Smooth muscle cell (in vitro differentiated cells): Measurements from ENCODE around the gene MKKS. TPM values are rescaled to one million over a fixed set of nuclear protein-coding genes. Genes with fewer than 3 reads are reported as not detected.
A peak's percentile ranks its signal among the peaks of the same experiment; 100 is the strongest.

Experiments used
- DNase-seq: peaks from one replicate; lab custom pipeline; 2025; ENCODE audit not compliant: unreplicated experiment; lab: John Stamatoyannopoulos, UW
- H2AFZ ChIP-seq: fragments of 200-600 bp; sonication (generic); 2 replicates; pipeline ENCODE4 v1.6.0; 2016; ENCODE audit warnings: antibody characterized with exemption, low read depth, mild to moderate bottlenecking
- H3F3A ChIP-seq: fragments of 200-600 bp; sonication (generic); 2 replicates; pipeline ENCODE4 v1.6.0; 2017; ENCODE audit warnings: antibody characterized with exemption, low read depth
- H3K27ac ChIP-seq: fragments of 200-600 bp; sonication (generic); 2 replicates; pipeline ENCODE4 v1.5.1; 2016; ENCODE audit warnings: low read depth, mild to moderate bottlenecking
- H3K27me3 ChIP-seq: fragments of 200-600 bp; sonication (generic); 2 replicates; pipeline ENCODE4 v1.6.1; 2016; ENCODE audit warnings: low read depth, mild to moderate bottlenecking
- H3K36me3 ChIP-seq: fragments of 200-600 bp; sonication (generic); 2 replicates; pipeline ENCODE4 v1.5.1; 2016; ENCODE audit warnings: low read depth
- H3K4me1 ChIP-seq: fragments of 200-600 bp; sonication (generic); 2 replicates; pipeline ENCODE4 v1.5.1; 2016; ENCODE audit warnings: low read depth
- H3K4me2 ChIP-seq: fragments of 200-600 bp; sonication (generic); 2 replicates; pipeline ENCODE4 v1.6.0; 2016; ENCODE audit warnings: mild to moderate bottlenecking
- H3K4me3 ChIP-seq: fragments of 200-600 bp; sonication (generic); 2 replicates; pipeline ENCODE4 v1.5.1; 2016; ENCODE audit warnings: mild to moderate bottlenecking
- H3K79me2 ChIP-seq: fragments of 200-600 bp; sonication (generic); 2 replicates; pipeline ENCODE4 v1.6.0; 2016; ENCODE audit warnings: low read depth, mild to moderate bottlenecking
- H3K9ac ChIP-seq: fragments of 200-600 bp; sonication (generic); 2 replicates; pipeline ENCODE4 v1.6.0; 2016; ENCODE audit warnings: low read depth
- H3K9me3 ChIP-seq: fragments of 200-600 bp; sonication (generic); replicated peaks from 2 replicates; pipeline ENCODE4 v1.5.1; 2016; ENCODE audit warnings: low read depth
- H4K20me1 ChIP-seq: fragments of 200-600 bp; sonication (generic); 2 replicates; pipeline ENCODE4 v1.6.0; 2016; ENCODE audit warnings: low read depth
- WGBS: methylation state at CpG from one replicate; pipeline ENCODE4 v1.1.7; 2016; ENCODE audit warnings: low lambda C conversion rate; 5-methylcytosine and 5-hydroxymethylcytosine counted together
- polyA plus RNA-seq: library from polyadenylated mRNA; unstranded; fragments of >200 nt; fragmentation: Nextera tagmentation; extraction: Ambion mirVana; gene quantifications from 2 replicates; pipeline ENCODE4 v1.2.1, GENCODE V29; 2016
- total RNA-seq: library from RNA; depleted of rRNA; stranded (reverse); fragments of >200 nt; gene quantifications from 2 replicates; pipeline ENCODE4 v1.2.3, GENCODE V29; 2014
- TF ChIP-seq, protein P1 (sequence below): fragments of 200-600 bp; sonication (generic); IDR thresholded peaks from 2 replicates; pipeline ENCODE4 v1.5.1; 2017; ENCODE audit warnings: borderline replicate concordance, mild to moderate bottlenecking, antibody characterized with exemption; ENCODE audit not compliant: insufficient read depth, poor library complexity, severe bottlenecking

MKKS gene
- total and polyA plus RNA-seq, 2 experiments from 2014 or later = 15.6 to 19.8 TPM

DNA sequence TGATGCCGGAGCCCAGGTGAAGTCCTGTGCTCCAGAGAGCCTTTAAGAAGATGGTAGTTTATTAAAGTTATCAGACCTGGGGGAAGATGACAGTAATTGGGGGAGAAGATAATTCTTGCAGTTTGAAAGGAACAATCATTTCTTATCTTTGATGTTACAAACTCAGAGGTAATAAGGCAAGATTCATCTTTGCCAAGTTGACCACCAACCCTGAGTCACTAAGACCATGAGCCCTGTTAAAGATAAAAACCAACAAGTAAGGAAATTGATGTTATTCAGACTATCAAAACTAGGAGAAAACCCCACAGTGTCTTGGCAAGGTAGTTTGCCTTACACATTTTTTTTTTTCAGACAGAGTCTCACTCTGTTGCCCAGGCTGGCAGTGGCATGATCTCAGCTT is 73.1 kb downstream of the MKKS start:
- 100% methylated on average over 1 of the region's 1 CpG for WGBS

DNA sequence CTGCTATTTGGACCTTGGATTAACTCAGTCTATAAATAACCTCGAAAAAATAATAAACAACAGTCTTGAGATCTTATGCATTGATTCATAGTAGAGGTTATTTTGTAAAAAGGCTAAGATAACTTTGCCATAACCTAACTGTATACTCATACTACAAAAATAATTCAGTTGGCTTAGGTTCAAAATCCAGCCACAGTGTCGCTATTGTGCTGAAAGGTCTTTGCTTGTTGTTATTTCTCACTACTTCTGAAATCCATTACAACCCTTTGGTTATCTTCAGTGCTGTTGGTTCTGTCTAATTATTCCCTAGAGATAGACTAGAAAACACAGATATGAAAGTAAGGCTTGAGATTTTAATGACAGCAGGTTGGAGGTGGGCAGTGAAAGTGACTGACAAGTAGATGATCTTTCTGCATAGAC is 74.4 kb downstream of the MKKS start:
- WGBS = 47% methylated on average over 2 of the region's 2 CpGs
- no peaks in the 10 kb centered on the region for H3K9me3 ChIP-seq
- no peaks in the 10 kb centered on the region for H4K20me1 ChIP-seq
- TF ChIP-seq, protein P1, sequence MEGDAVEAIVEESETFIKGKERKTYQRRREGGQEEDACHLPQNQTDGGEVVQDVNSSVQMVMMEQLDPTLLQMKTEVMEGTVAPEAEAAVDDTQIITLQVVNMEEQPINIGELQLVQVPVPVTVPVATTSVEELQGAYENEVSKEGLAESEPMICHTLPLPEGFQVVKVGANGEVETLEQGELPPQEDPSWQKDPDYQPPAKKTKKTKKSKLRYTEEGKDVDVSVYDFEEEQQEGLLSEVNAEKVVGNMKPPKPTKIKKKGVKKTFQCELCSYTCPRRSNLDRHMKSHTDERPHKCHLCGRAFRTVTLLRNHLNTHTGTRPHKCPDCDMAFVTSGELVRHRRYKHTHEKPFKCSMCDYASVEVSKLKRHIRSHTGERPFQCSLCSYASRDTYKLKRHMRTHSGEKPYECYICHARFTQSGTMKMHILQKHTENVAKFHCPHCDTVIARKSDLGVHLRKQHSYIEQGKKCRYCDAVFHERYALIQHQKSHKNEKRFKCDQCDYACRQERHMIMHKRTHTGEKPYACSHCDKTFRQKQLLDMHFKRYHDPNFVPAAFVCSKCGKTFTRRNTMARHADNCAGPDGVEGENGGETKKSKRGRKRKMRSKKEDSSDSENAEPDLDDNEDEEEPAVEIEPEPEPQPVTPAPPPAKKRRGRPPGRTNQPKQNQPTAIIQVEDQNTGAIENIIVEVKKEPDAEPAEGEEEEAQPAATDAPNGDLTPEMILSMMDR = no peak
- H3K4me1 ChIP-seq = no peaks in the 10 kb centered on the region
- no peaks in the 10 kb centered on the region for H3K79me2 ChIP-seq
- H2AFZ ChIP-seq = no peak overlapping the region
- H3K9ac ChIP-seq = no peak overlapping the region
- no peak overlapping the region for H3K4me3 ChIP-seq
- no peaks in the 10 kb centered on the region for H3F3A ChIP-seq
- DNase-seq = no peak
- no peak overlapping the region for H3K27ac ChIP-seq
- H3K27me3 ChIP-seq = no peaks in the 10 kb centered on the region
- H3K4me2 ChIP-seq = no peak overlapping the region
- H3K36me3 ChIP-seq = no peaks in the 10 kb centered on the region

More for the DNA sequence above, 73.1 kb downstream of the MKKS start:
- Histone ChIP-seq H4K20me1 (no peaks in the 10 kb centered on the region), H3K36me3 (no peaks in the 10 kb centered on the region), H3K9me3 (no peaks in the 10 kb centered on the region), H3K79me2 (no peaks in the 10 kb centered on the region), H3K27me3 (no peaks in the 10 kb centered on the region), H3K4me1 (no peaks in the 10 kb centered on the region), H2AFZ (no peak overlapping the region), H3K9ac (no peak overlapping the region), H3K27ac (no peak overlapping the region), H3F3A (no peaks in the 10 kb centered on the region), H3K4me2 (no peak overlapping the region), H3K4me3 (no peak overlapping the region)
- TF ChIP-seq, protein P1 = no peak
- DNase-seq = no peak

- Histone ChIP-seq H3K27me3 (no peaks in the 10 kb centered on the region), H3K36me3 (no peaks in the 10 kb centered on the region), H4K20me1 (no peaks in the 10 kb centered on the region), H3K4me3 (no peak overlapping the region), H3K4me2 (no peak overlapping the region), H3K9me3 (no peaks in the 10 kb centered on the region), H3K9ac (no peak overlapping the region), H3K4me1 (peaks cover 8% of the 10 kb centered on the region), H3F3A (no peaks in the 10 kb centered on the region), H3K27ac (no peak overlapping the region), H3K79me2 (no peaks in the 10 kb centered on the region), H2AFZ (no peak overlapping the region)
- TF ChIP-seq, protein P1 = peak; percentile 45
- DNase-seq = no peak
Measured at GRCh38 chr20:10357974-10358373, 76.0 kb downstream of the MKKS start.

DNA sequence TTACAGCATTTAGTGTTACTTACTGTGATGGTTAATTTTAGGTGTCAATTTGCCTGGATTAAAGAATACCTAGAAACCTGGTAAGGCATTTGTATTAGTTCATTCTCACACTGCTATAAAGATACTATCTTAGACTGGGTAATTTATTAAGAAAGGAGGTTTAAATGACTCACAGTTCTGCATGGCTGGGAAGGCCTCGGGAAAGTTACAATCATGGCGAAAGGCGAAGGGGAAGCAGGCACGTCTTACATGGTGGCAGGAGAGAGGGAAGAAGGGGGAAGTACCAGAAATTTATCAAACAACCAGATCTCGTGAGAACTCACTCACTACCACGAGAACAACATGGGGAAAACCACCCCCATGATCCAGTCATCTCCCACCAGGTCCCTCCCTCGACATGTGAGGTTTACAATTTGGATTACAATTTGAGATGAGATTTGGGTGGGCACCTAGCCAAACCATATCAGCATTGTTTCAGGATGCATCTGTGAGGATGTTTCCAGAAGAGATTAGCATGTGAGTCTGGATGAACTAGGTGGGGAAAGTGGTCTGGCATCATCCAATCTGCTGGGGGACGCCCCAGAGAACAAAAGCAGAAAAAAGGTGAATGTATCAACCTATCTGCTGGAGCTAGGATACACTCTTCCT is 76.8 kb downstream of the MKKS start:
- H3K9me3 ChIP-seq = no peaks in the 10 kb centered on the region
- H3K27me3 ChIP-seq = no peaks in the 10 kb centered on the region
- H3K4me2 ChIP-seq = no peak overlapping the region
- 70% methylated on average over 8 of the region's 8 CpGs for WGBS
- H3K4me1 ChIP-seq = peaks cover 16% of the 10 kb centered on the region
- no peaks in the 10 kb centered on the region for H3K79me2 ChIP-seq
- no peak overlapping the region for H2AFZ ChIP-seq
- TF ChIP-seq, protein P1 = no peak
- no peak for DNase-seq
- no peaks in the 10 kb centered on the region for H3K36me3 ChIP-seq
- no peak overlapping the region for H3K9ac ChIP-seq
- H3F3A ChIP-seq = no peaks in the 10 kb centered on the region
- no peaks in the 10 kb centered on the region for H4K20me1 ChIP-seq
- H3K27ac ChIP-seq = no peak overlapping the region
- H3K4me3 ChIP-seq = no peak overlapping the region
